ENCODE measurements around the gene CD300A.

The CD300A gene

GRCh38 chr17:74473294-74473693, 6.9 kb downstream of the CD300A start:
- no peak overlapping the region for H3K4me3 ChIP-seq (ENCODE audit: low read depth, low read length)

GRCh38 chr17:74474043-74474792, 7.8 kb downstream of the CD300A start:
- H3K4me3 ChIP-seq (ENCODE audit: low read depth, low read length): no peak overlapping the region
- no peak for TF ChIP-seq CTCF (IDR thresholded peaks at IDR 0.05; ENCODE audit: low read depth, low read length)

More at GRCh38 chr17:74473294-74473693, 6.9 kb downstream of the CD300A start:
- TF ChIP-seq CTCF (IDR thresholded peaks at IDR 0.05; ENCODE audit: low read depth, low read length): no peak

GRCh38 chr17:74475189-74475588, 8.8 kb downstream of the CD300A start:
- no peak overlapping the region for H3K4me3 ChIP-seq (ENCODE audit: low read depth, low read length)
- TF ChIP-seq CTCF (IDR thresholded peaks at IDR 0.05; ENCODE audit: low read depth, low read length): no peak

- TF ChIP-seq CTCF (IDR thresholded peaks at IDR 0.05; ENCODE audit: low read depth, low read length): no peak
- H3K4me3 ChIP-seq (ENCODE audit: low read depth, low read length): no peak overlapping the region
Measured at GRCh38 chr17:74477411-74477810, 11.0 kb downstream of the CD300A start.

- TF ChIP-seq CTCF (IDR thresholded peaks at IDR 0.05; ENCODE audit: low read depth, low read length): no peak
- no peak overlapping the region for H3K4me3 ChIP-seq (ENCODE audit: low read depth, low read length)
Measured at GRCh38 chr17:74478420-74479100, 12.1 kb downstream of the CD300A start.

GRCh38 chr17:74480290-74480689, 13.9 kb downstream of the CD300A start:
- H3K4me3 ChIP-seq (ENCODE audit: low read depth, low read length): no peak overlapping the region
- TF ChIP-seq CTCF (IDR thresholded peaks at IDR 0.05; ENCODE audit: low read depth, low read length): no peak

GRCh38 chr17:74481621-74482020, 15.2 kb downstream of the CD300A start:
- no peak for TF ChIP-seq CTCF (IDR thresholded peaks at IDR 0.05; ENCODE audit: low read depth, low read length)
- H3K4me3 ChIP-seq (ENCODE audit: low read depth, low read length): no peak overlapping the region
